ENCODE measurements around the gene FBXL16.

DNA sequence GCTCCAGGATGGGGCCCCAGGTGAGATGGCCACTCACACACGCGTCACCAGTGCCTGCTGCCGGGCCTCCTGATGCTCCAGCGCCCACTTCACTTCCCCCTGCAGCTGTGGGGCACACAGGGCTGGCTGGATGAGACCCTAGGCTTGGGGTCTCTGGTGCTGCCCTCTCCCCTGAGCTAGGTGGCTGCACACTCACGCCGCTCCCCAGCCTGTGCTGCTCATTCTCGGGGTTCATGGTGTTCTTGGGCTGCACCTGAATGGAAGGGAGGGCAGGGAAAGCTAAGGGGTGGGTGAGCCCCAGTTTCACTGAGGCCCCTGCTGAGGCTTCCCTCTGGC lies 19.4 kb upstream of the FBXL16 start:
- TF ChIP-seq EZH2 (IDR thresholded peaks at IDR 0.05) (no peak), EZH2phosphoT487 (IDR thresholded peaks at IDR 0.05) (no peak)
- TF ChIP-seq, protein P1, sequence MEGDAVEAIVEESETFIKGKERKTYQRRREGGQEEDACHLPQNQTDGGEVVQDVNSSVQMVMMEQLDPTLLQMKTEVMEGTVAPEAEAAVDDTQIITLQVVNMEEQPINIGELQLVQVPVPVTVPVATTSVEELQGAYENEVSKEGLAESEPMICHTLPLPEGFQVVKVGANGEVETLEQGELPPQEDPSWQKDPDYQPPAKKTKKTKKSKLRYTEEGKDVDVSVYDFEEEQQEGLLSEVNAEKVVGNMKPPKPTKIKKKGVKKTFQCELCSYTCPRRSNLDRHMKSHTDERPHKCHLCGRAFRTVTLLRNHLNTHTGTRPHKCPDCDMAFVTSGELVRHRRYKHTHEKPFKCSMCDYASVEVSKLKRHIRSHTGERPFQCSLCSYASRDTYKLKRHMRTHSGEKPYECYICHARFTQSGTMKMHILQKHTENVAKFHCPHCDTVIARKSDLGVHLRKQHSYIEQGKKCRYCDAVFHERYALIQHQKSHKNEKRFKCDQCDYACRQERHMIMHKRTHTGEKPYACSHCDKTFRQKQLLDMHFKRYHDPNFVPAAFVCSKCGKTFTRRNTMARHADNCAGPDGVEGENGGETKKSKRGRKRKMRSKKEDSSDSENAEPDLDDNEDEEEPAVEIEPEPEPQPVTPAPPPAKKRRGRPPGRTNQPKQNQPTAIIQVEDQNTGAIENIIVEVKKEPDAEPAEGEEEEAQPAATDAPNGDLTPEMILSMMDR (IDR thresholded peaks at IDR 0.05): no peak
